SHP77 treated with DMSO at 0.1 percent for 48 hours (cell line): Measurements from ENCODE around the gene YIF1B.

ENCODE experiments used
- DNase-seq: peaks from one replicate; lab custom pipeline; 2025; lab: John Stamatoyannopoulos, UW

Gene YIF1B

DNA sequence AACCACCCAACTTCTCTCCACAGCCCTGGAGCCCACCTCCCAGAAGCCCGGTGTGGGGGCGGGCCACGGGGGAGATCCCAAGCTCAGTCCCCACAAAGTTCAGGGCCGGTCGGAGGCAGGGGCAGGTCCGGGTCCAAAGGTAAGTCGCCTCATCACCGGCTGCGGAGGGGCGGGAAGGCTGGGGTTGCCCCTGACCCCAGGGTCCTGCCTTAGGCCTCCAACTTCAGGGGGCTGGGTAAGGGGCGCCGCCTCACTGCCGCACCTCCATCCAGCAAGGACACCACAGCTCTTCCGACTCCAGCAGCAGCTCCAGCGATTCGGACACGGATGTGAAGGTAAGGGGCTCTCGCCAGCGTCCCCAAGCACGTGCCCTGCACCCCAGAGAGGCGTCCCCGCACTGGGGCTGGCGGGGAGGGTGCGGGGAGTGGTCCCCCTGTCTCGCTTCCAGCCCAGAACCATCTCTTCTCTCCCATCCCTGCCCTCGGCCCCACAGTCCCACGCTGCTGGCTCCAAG, 11.3 kb downstream of the YIF1B start:
- no peak for DNase-seq

DNA sequence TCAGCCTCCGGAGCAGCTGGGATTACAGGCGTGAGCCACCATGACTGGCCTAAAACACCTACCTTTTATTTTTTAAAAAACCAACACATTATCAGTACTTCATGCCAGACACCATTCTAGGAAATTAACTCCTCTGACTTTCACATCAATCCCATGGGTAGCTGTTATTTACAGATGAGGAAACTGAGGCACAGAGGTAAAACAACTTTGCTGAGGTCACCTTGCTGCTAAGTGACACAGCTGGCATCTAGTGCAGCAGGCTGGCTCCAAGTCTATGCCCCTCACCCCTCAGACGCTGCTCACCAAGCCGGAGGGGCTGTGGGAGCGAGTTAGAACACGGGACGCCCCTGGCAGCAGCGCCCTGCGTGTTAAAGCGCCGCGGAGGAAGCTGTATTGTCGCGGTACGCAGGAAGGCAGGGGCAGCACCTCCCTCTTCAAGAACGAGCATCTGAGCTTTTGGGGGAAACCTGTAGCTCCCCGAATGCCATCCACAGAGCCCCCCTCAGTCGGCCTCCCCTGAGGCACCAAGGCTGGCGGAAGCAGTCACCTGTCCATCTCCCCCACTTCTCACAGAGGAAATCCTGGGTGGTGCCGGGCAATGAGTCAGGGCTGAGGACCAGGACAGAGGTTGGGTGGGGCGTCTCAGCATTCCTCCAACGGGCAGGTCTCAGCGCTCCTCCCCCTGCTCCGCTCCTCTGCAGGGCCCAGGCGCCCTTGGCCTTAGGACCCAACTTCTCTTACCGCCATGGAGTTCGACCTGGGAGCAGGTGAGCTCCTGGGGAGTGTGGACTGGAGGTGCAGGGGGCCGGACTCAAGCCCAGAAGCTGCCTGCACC, 12.0 kb downstream of the YIF1B start, which contains the start of gene C19orf33:
C19orf33 (plus strand) TSS at position 735 of the 835 bp plus-strand sequence; CDS start at position 746, 11 bp downstream.
- no peak for DNase-seq

DNA sequence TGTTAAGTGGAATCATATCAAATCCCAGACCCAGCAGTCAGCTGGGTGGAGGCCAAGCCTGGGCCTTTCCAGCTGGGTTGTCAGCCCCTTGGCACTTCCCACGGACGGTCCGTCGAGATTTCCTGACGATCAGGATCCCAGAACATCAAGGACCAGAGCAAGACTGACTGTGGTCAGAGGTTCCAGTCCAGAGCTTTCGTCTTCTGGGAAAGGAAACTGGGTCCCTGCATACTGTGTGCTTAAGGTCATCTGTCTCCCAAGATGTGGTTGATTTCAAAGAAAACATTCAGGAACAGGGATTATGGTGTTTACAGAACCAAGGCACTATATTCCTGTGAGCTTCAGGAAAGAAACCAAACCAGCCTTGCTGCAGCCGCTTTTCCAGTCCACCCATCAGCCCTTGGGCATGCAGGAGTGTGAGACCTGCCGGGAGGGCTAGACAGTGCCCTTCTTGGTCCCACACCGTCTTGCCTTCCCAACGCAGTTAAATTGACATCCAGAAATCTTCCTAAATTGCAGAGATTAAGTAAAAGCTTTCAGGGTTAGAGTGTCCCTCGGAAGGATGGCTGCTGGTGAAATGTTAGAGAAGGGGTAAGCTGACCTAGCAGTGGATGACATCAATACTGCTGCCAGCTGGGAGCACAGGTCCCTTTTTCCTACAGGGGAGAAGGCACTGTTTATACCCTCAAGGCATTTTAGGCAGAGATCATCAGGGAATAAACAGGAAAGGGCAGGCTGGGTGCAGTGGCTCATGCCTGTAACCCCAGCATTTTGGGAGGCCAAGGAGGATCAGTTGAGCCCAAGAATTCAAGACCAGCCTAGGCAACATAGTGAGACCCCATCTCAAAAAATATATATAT, 16.7 kb downstream of the YIF1B start:
- DNase-seq: no peak

DNA sequence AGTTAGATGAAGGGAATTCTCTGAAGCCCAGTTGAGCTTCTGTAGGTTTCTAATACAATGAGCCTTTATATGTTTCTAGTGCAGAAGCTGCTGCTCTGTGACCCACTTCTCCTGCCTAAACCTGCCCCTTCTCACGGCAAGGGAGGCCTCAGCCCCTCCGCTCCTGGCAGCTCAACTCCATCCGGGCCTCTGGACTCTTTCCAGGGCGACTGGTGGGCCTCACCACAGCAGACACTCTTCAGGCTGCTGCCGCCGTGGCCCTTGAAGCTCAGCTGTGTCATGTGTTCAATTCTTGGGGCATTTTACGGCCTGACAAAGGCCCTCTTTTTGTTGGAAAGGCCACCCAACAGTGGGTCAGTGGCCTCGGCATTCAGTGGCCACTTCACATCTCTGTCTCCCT, 21.7 kb downstream of the YIF1B start:
- DNase-seq: no peak

DNA sequence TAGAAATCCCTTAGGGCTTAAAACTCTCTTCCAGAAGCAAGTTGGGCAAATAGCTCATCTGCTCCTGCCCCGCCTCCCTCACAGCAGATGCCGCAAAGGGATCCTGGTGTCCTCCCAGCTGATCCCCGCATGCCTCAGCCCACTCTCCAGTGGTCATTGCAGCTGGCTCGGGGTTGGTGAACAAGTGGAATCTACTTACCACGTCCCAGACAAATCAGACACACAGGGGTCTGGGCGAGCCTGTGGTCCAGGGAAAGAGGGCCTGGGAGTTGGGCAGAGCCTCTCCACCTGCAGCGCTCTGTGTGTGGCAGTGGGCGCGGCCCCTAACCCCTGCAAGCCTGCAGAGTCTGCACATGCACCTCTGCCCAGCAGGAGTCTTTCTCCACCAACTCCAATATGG, 22.5 kb downstream of the YIF1B start:
- no peak for DNase-seq

DNA sequence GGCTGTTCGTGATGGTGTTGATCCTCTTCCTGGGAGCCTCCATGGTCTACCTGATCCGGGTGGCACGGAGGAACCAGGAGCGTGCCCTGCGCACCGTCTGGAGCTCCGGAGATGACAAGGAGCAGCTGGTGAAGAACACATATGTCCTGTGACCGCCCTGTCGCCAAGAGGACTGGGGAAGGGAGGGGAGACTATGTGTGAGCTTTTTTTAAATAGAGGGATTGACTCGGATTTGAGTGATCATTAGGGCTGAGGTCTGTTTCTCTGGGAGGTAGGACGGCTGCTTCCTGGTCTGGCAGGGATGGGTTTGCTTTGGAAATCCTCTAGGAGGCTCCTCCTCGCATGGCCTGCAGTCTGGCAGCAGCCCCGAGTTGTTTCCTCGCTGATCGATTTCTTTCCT, 23.9 kb downstream of the YIF1B start:
- no peak for DNase-seq

DNA sequence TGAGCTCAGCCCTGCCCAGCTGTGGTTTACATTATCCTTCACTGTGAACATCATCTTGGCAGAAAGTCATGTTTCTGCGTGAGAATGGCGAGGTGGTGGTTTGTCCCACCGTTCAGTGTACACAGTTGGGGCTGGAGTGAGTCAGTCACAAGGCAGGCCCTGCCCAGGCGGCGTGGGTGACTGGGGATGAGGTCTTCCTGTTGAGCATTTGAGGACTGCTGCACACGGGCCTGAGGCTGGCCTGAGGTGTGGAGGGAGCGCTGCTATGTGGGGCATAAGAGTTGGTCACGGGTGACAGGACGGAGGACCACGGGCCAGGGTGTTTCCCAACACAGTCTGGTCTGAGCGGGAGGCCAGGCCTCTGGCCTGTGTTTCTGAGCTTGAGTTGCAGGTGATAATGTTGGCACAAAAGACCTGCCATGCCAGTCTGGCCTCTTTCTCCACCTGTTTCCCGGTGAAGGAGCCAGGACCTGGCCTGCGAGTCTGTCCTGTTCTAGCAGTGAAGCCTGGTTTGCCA, 25.1 kb downstream of the YIF1B start:
- no peak for DNase-seq

DNA sequence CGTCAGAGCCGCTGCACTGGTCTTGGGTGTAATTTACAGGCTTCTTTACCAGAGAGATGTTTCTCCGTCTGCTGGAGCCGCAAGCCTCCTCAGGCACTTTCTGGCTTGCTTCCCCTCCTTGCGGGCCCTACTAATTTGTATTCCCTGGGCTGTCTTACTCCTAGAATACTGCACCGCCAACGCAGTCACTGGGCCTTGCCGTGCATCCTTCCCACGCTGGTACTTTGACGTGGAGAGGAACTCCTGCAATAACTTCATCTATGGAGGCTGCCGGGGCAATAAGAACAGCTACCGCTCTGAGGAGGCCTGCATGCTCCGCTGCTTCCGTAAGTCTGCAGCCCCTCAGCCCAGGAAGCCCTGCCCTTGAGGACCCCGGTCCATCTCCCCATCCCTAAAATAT, 25.8 kb downstream of the YIF1B start:
- no peak for DNase-seq

DNA sequence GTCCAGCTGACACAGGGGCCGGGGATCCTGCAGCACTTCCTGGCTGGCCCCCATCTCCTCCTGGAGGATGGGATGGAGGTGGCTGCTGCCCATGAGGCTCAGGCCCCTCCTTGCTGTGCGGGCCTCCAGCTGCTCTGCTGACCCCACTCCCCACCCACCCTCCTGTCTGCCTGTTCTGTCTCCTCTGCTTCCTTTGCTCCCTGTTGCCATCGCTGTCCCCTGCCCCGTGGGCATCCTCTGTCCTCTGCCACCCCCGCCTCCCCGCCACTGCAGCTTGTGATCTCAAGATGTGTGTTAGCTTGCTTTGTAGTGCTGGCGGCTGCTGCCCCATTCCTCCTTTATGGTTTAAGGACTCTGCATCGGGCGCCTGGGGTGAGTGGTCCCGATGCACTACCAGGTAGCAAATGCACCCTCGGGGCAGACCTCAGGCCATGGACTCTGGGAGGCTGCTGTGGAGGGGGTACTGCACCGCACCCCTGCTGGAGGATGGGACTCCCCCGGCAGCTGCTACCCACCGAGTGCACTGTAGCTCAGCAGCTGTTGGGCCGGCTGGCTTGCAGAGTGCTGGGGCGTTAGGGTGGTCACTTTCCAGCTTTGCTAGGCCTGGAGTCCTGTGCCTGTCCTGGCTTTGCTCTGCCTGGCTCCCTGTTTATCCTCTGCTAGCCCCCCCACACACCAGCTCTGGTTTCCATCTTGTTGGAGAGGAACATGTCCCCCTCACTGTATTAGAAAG, 27.5 kb downstream of the YIF1B start:
- DNase-seq: no peak

DNA sequence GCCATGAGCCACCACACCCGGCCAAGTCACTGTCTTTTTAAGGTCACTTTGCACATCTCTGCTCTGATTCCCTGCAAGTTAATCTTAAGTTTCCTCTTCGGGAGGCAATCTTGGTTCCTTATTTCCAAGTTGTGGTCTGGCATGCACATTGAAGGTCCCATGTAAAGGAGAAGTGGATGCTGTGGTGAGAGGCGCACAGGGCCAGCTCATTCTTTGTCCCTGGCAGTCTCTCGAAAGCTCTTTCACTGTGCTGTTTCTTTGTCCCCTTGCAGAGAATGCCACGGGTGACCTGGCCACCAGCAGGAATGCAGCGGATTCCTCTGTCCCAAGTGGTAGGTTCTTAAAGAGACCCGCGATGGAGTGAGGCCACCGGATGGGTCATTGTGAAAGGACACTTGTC, 28.1 kb downstream of the YIF1B start:
- no peak for DNase-seq

DNA sequence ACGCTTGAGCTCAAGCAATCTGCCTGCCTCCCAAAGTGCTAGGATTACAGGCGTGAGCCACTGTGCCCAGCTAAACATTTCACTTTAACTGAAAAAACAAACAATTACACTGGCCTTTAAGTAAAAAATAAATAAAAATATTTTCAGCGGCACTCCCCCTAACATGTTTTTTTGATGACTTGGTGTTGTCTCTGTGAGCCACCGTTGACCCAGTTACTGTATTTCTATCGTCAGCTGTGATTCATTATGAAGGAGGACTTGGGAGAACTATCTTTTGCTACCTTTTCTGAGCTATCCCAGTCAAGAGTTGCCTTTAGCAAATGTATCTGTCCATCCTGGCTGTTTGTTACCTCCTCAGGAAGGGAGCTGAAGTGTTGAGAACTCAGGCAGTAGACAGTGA, 30.2 kb downstream of the YIF1B start:
- DNase-seq: no peak

DNA sequence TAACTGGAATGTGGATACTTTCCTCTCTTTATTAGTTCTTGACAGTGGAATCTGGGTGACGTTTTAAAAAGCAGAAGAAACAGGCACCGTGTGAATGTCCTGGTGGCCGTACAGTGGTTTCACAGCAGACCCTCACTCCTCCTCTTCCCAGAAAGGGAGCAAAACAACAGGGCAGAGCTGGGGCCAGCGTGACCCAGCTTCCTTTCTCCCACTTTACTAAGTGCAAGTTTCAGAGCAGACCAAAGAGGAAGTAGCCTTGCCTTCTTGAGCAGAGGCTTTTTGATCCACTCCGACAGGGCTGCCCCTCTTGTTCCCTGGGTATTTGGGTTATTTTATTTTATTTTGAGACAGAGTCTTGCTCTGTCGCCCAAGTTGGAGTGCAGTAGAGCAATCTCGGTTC, 31.3 kb downstream of the YIF1B start:
- DNase-seq: no peak

DNA sequence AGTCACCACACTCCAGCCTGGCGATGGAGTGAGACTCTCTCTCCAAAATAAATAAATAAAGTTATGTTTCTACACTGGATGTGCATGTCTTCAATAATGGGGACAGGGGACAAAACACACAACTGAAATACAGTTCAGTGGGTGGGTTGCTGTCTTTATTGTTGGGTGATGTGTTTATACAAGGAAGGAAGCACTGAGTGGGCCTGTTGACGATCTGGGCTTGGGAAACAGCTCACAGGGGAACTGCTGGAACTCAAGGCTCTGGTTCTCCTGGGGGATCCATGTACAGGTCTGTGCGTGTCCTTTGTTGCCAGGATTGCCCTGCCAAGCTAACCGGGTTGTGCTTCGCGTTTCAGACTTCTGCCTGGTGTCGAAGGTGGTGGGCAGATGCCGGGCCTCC, 32.5 kb downstream of the YIF1B start:
- no peak for DNase-seq

DNA sequence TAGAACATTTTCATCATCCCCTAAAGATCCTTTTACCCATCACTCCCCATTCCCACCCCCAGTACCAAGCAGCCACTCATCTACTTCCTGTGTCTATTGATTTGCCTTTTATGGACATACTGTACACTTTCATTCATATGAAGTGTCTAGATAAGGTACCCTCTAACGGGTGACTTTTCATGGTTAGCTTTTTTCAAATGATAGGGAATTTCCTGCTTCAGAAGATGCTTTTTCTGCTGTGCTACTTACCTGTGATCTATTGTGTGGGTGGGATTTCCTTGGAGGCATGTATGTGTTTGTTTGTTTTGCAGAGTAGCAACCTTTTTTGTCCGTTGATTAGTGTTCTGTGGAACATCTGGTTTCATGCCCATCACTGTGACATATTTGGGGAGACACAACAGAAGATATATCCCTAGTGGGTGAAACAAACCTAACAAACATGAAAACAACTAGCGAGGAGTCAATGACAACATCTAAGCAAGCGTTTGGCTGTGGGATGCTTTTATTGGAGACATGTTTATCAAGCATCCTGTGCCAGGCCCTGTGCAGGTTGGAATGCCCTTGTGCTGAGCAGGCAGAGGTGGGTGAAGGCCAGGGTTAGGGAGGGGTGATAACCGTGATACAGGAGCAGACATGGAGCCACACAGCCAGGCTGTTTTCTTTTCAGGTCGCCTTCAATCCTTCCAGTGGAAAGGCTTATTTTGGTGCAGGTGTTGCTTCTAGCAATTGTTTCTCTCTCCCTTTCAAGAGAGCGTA, 33.8 kb downstream of the YIF1B start:
- no peak for DNase-seq

DNA sequence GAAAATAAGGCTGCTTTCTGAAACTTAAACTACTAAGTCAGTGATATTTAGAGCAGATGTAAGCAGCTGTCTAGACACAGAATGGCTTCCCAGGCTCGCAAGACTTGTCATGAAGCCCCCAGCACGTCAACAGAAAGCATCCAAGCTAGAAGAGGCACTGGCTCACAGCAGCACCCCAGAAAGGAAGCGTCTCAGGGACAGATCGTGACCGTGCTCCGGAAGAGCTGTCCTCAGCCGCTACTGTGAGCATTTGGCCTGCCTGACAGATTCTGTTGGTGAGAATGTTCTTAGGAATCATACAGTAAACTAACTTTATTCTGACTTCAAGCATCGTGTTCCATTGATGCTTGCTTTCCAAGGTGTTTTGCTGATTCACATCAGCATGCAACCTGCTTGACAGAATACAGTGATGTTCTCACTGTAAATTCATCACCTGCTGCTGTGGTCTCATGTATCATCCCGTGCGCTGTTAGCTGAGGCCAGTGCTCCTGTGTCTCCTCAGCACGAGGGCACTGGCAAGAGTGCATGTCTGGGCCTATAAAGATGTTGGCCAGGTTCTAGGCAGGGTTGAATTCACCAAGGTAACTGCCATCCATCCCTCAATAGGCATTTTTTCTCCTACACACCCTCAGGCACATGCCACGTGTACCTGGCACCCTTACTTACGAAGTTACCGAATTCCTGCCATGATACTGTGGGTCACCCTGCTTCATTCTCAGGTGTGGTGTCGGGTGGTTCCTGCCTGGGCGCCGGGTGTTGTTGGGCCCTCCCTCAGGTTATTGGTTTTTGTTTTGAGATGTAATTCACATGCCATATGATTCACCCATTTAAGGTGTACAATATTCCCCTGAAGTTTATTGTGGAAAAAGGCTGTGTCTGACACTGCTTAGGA, 35.5 kb downstream of the YIF1B start:
- no peak for DNase-seq

DNA sequence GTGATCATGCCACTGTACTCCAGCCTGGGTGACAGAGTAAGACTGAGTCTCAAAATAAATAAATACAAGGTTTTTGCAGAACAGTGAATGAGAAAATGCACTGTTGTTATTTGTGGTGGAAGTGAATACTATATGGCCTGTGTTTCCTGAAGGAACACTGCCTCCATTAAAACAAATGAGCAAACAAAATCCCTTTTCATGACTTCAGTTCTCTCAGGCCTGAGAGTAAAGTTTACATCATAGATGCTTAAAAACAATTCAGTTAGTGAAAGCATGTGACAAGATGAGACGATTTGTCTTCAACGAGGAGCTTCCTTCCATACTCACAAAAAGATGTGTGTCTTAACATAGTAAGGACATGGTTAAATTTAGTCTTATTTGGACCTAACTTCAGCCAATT, 37.0 kb downstream of the YIF1B start:
- DNase-seq: no peak

DNA sequence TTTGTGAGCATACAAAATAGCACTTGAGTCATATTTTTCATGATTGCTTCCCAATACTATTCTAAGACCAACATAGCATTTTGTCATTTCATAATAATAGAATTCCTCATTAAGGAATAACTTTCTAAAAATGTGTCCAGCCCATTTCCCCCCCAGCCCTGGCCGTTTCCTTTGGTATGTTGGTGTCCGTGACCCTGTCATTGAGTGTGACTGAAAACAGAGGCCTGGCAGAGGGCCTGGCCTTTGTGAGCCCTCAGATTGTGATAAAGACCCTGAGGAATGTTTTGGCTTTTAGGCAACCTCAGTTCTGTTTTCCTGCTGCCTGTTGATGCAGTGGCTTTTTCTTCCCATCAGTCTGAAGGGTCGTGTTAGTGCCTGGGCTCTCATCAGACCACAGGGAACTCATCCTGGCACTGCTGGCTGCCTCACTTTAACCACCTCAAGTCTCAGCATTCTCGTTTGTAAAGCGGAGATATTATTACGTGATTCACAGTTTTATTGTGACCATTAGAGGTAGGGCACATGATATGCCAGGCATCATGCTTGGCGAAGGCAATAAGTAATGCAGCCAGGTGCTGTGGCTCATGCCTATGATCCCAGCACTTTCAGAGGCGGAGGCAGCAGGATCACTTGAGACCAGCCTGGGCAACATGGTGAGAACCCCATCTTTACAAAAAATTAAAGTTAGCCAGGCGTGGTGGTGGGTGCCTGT, 37.6 kb downstream of the YIF1B start:
- DNase-seq: no peak

DNA sequence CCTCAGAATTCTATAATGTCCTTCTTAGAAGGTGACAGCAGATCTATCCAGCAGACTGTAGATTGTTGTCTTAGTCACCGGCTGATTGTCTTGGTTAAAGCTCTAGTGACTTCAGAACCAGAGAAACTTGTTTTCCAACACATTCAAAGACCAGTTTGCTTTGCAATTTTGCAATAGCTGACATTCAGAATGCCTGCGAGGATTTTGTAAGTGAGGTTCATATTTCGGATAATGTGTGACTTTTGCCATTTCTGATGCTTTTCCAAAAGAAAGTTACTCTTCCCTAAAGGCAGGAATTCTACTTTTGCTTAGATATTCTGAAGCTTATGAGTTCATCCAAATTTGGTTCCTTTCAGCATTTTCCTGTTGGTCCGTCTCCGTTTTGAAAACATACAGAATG, 38.2 kb downstream of the YIF1B start:
- DNase-seq: no peak

DNA sequence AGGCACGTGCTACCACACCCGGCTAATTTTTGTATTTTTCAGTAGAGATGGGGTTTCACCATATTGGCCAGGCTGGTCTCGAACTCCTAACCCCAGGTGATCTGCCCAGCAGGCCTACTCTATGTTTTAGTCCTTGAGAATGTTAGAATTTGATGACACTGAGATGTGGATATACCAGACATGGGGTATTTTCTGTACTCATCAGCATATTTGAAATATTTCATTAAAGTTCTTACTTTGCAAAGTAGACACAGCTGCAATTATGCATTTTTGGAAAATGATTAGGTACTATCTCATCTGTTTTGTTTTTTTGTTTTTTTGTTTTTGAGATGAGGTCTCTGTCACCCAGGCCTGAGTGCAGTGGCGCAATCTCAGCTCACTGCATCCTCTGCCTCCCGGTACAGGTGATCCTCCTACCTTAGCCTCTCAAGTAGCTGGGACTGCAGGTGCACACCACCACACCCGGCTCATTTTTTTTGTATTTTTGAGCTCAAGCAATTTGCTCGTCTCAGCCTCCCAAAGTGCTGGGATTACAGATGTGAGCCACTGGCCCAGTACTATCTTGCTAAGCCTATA, 38.7 kb downstream of the YIF1B start:
- DNase-seq: no peak
